ENCODE measurements around the gene KCNA3. TPM values are rescaled to one million over a fixed set of nuclear protein-coding genes. Genes with fewer than 3 reads are reported as not detected.

KCNA3 gene
- total and polyA plus RNA-seq, 8 donors: 0.08 to 1.2 (median 0.57) TPM

DNA sequence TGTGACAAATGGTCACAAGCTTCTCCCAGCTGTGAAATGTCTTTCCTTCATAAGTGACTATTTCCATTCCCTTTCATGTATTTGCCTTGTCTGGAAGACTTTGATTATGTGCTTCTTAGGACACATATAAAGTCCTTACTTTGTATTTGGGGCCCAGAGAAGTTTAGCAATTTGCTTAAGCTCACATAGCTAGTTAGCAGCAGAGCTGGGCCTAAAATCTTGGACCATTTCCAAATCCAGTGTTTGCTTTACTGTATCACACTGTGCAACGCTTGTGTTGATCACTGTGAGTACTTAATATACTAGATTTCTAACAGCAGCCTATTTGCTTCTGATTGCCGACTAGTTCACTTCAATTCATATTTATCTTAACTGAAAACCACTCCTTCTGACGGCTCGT, 2.2 kb upstream of the KCNA3 start:
- H3K27me3 ChIP-seq: peaks cover 0 to 32% (median 7%) of the 10 kb centered on the region in 4 donors

DNA sequence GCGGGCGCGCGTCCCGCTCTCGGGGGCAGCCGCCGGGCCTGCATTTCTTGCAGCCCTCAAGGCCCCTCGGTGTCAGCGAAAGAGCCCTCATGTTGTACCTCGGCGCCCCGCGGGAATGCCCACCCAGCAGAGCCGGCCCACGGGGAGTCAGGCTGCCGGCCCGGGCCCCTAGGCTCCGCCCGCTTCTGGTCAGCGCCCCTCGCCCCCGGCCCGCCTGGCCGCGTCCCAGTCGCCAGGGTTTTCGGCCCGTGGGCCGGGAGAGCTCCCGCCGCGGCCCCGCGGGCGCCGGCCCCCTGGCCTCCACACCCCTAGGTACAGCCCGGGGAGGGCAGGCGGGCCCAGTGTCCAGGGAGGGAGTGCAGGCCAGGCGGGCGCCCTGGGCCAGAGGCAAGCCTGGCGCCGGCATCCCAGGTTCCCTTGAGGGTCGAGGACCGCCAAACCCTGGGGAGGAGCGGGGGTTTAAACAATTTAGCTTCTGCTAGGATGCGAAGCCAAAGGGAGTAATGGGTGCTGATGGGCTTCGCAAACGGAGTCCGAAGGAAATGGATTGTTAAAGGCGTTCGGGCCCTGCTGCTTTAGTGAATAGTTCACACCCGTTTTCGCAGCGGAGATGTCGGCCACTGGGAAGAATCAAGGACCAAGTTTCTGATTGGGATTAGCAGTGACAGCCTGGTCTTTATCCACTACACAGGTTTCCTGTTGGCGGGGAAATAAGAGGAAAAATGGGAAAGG, 486 bp upstream of the KCNA3 start:
- ATAC-seq (peak in 2 of 4 donors; percentile 4 to 28), DNase-seq (peak in 2 of 6 donors; percentile 70), FAIRE-seq (no peak)
- intact Hi-C loops (cut with DNase I): no loop called here
- Histone ChIP-seq H3K27me3 (peaks cover 0 to 29% (median 10%) of the 10 kb centered on the region in 4 donors), H3K9me3 (no peaks in the 10 kb centered on the region), H3K27ac (no peak overlapping the region), H3K4me1 (peaks cover 0 to 8% (median 0%) of the 10 kb centered on the region in 3 donors), H3K36me3 (no peaks in the 10 kb centered on the region), H3K4me3 (peak overlapping the region; percentile 25 to 61 (median 40))
- TF ChIP-seq, protein P1, sequence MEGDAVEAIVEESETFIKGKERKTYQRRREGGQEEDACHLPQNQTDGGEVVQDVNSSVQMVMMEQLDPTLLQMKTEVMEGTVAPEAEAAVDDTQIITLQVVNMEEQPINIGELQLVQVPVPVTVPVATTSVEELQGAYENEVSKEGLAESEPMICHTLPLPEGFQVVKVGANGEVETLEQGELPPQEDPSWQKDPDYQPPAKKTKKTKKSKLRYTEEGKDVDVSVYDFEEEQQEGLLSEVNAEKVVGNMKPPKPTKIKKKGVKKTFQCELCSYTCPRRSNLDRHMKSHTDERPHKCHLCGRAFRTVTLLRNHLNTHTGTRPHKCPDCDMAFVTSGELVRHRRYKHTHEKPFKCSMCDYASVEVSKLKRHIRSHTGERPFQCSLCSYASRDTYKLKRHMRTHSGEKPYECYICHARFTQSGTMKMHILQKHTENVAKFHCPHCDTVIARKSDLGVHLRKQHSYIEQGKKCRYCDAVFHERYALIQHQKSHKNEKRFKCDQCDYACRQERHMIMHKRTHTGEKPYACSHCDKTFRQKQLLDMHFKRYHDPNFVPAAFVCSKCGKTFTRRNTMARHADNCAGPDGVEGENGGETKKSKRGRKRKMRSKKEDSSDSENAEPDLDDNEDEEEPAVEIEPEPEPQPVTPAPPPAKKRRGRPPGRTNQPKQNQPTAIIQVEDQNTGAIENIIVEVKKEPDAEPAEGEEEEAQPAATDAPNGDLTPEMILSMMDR (IDR thresholded peaks at IDR 0.05): no peak
- WGBS, 2 donors: 13 to 16% methylated on average over 49 to 57 of the region's 57 CpGs

More for the DNA sequence above, 2.2 kb upstream of the KCNA3 start:
- Histone ChIP-seq H3K27ac (no peak overlapping the region), H3K9me3 (no peaks in the 10 kb centered on the region), H3K4me1 (peaks cover 0 to 8% (median 0%) of the 10 kb centered on the region in 3 donors), H3K36me3 (no peaks in the 10 kb centered on the region), H3K4me3 (no peak overlapping the region)
- WGBS, 2 donors: 16 to 18% methylated on average over 4 of the region's 4 CpGs
- no peak for FAIRE-seq
- intact Hi-C loops (cut with DNase I): no loop called here
- no peak for DNase-seq
- ATAC-seq: peak in 1 of 4 donors; percentile 42
- TF ChIP-seq, protein P1 (IDR thresholded peaks at IDR 0.05): no peak

DNA sequence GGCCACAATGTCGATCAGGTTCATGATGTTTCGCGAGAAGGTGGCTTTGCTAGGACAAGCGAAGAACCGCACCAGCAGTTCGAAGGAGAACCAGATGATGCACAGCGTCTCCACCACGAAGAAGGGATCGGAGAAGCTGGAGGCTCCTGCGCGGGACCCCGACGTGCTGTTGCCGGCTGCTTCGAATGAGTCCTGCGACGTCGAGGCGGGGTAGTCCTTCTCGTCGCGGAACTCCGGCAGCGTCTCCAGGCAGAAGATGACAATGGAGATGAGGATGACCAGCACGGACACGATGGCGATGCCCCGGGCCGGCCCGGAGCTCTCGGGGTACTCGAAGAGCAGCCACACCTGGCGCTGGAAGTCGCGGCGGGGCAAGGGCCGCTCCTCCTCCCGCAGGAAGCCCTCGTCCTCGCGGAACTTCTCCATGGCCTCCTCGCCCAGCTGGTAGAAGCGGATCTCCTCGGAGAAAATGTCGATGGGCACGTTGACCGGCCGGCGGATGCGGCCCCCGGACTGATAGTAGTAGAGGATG, 869 bp downstream of the KCNA3 start:
- Histone ChIP-seq H3K36me3 (no peaks in the 10 kb centered on the region), H3K9me3 (no peaks in the 10 kb centered on the region), H3K4me1 (peaks cover 0 to 8% (median 0%) of the 10 kb centered on the region in 3 donors), H3K27me3 (peaks cover 0 to 39% (median 12%) of the 10 kb centered on the region in 4 donors), H3K27ac (no peak overlapping the region), H3K4me3 (peak overlapping the region; percentile 25 to 61 (median 40))
- intact Hi-C loops (cut with DNase I): no loop called here
- DNase-seq (peak in 1 of 6 donors; percentile 66), ATAC-seq (no peak), FAIRE-seq (no peak)
- WGBS, 2 donors: 26 to 29% methylated on average over 51 of the region's 51 CpGs
- TF ChIP-seq, protein P1 (IDR thresholded peaks at IDR 0.05): no peak

DNA sequence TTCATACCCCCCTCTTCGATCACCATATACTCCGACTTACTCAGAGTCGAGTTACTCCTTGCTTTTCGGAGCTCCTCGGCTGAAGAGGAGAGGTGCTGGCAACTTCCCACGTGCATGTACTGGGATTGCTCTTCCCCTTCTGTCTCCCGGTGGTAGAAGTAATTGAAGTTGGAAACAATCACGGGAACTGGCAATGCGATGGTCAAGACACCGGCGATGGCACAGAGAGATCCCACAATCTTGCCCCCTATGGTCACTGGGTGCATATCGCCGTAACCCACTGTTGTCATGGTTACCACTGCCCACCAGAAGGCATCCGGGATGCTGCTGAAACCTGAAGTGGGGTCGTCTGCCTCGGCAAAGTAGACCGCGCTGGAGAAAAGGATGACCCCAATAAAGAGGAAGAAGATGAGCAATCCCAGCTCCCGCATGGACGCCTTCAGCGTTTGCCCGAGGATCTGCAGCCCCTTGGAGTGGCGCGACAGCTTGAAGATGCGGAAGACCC, 1.5 kb downstream of the KCNA3 start:
- no peak for ATAC-seq
- TF ChIP-seq, protein P1 (IDR thresholded peaks at IDR 0.05): no peak
- peak in 1 of 6 donors; percentile 26 for DNase-seq
- no peak for FAIRE-seq
- Histone ChIP-seq H3K27me3 (peaks cover 0 to 43% (median 13%) of the 10 kb centered on the region in 4 donors), H3K4me1 (peaks cover 0 to 8% (median 0%) of the 10 kb centered on the region in 3 donors), H3K27ac (no peak overlapping the region), H3K9me3 (no peaks in the 10 kb centered on the region), H3K36me3 (no peaks in the 10 kb centered on the region), H3K4me3 (peak overlapping the region in 1 of 4 donors; percentile 17)
- 66 to 68% methylated on average over 25 of the region's 25 CpGs for WGBS, 2 donors
- intact Hi-C loops (cut with DNase I): no loop called here
